IPS-NIHi11 (cell line): Measurements from ENCODE around the gene ETFRF1.

Source experiments
- DNase-seq: peaks from one replicate; pipeline ENCODE4 v3.0.0; 2012; ENCODE audit warnings: mixed read lengths, low spot score

The ETFRF1 gene

GRCh38 chr12:25195056-25195971 lies at the start of gene ETFRF1, which contains the start of gene DNAI7:
ETFRF1 (plus strand) TSS chr12:25195237; CDS start chr12:25203957, 8,720 bp downstream.
DNAI7 (minus strand) TSS chr12:25195160; CDS start chr12:25195078, 82 bp downstream.
- DNase-seq: peak; percentile 95

- DNase-seq: no peak
These were observed 48.4 kb upstream of the ETFRF1 start for GRCh38 chr12:25146686-25147085.

DNA sequence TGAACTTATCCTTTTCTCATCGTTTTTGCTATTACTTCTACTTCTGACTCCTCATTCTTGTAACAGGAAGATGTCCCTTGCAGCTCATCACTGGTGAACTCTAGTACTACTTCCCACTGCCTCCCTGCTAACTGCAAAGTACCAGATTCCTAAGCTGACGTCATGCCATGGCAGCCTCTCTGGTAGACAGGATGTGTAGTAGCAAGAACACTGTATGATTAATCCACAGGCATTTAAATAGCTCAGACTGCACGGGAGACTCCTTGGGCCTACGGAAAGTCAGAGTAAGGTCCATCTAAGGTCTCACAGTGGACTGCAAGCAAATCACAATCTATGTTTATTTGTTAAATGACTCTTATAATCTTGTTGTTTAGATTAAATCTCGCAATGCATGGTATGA lies 43.6 kb upstream of the ETFRF1 start:
- peak; percentile 24 for DNase-seq

- peak; percentile 15 for DNase-seq
These were observed 43.0 kb upstream of the ETFRF1 start for GRCh38 chr12:25152055-25152454.

GRCh38 chr12:25155022-25155576 lies 39.9 kb upstream of the ETFRF1 start:
- DNase-seq: peak; percentile 35

DNA sequence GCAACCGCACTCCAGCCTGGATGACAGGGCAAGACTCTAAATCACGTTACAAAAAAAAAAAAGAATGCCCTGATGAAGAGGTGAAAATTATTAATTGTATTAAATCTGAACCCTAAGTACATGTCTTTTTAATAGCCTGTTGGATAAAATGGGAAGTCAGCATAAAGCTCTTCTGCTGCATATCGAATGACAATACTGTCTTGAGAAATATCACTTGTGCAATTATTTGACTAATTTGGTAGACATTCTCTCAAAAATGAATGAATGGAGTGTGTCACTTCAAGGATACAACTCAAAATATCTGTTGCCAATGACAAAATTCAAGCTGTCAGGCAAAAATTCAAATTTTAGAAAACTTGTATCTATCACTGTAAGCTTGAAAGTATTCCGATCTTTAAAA lies 39.0 kb upstream of the ETFRF1 start:
- DNase-seq: no peak

GRCh38 chr12:25162866-25163265 lies 32.2 kb upstream of the ETFRF1 start:
- no peak for DNase-seq

GRCh38 chr12:25182765-25183164 lies 12.3 kb upstream of the ETFRF1 start:
- no peak for DNase-seq

DNA sequence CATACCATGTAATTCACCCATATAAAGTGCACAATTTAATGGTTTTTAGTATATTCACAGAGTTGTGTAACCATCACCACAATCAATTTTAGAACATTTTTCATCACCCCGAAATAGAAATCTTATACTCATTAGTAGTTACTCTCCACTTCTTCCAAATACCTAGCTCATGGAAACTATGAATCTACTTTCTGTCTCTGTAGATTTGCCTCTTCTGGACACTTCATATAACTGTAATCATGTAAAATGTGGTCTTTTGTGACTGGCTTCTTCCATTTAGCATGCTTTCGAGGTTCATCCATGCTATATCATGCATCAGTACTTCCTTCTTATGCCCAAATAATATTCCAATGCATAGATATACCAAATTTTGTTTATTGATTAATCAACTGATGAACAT lies 10.9 kb upstream of the ETFRF1 start:
- DNase-seq: no peak

DNA sequence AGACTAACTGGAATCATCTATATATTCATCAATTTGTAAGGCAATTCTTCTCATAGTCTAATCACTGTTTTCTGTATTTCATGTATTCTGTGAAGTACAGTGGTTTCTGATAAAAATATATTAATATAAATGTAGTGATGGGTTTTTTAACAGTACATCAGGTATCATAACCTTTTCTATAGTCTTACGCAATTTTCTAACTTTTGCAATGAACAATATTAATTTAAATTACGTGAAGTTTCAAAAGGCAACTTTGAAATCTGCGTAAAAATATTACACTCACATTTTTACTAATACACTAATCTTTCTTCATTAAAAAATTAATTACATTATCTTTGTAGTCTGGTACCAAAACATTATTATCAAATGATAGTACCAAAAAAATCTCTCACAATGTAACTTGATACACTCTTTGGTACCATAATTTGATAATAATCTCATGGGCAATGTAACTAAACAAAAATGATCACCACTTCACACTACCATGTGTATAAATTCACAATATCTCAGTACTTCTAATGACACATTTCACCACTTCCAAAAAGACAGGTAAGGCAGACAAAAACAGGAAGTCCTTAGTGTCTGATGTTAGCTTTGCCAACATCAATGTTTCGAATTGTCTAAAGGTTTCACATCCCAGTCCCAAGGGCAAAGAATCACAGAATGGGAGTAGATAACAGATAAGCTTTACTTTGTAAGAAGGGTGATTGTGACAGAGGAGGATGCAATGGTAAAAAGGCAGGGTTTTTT lies 8.8 kb upstream of the ETFRF1 start:
- no peak for DNase-seq

DNA sequence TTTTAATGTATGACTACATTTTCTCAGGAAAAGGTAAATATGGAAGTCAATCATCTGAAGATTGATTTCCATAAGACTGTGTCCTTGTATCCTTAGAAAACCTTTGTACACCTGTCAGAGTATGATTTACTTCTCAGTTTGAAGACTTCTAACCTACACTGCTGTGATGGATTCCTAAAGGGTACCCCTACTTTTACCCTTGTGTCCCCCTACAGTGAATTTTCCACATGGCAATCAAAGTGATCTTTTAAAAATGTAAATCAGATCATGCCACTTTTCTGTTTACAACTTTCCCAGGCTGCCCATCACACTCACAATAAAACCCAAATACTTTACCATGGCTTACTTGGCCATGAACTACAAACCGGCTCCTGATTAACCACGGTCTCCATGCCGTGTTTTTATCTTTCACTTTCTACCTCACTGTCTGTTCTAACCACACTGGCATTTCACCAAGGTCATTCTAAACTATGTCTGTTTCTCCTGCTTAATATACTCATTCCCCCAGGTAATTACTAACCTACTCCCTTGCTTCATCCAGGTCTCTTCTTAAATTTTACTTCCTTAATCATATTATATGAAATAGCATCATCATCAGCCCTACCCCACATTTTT lies 8.1 kb upstream of the ETFRF1 start:
- no peak for DNase-seq

GRCh38 chr12:25187781-25188180 lies 7.3 kb upstream of the ETFRF1 start:
- DNase-seq: no peak

- no peak for DNase-seq
These were observed 5.4 kb upstream of the ETFRF1 start for GRCh38 chr12:25189656-25190055.

- no peak for DNase-seq
These were observed 4.2 kb upstream of the ETFRF1 start for GRCh38 chr12:25190793-25191192.

DNA sequence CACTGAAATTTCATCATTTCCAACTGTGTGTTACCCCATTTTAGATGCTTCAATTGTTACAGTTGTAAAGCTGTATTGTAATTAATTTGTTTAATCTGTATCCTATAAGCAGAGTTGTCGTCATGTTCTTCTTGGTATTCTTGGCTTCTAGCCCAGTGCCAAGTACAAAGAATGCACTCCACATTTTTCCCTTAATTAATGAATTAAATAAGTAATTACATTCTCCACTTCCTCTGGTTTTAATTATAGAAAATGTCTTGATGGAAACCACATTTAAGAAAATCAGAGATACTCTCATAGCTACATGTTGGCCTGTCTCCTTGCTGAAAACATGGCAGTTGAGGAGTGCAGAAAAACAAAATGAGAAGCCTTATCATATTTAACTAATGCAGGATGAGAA lies 823 bp upstream of the ETFRF1 start:
- DNase-seq: no peak

DNA sequence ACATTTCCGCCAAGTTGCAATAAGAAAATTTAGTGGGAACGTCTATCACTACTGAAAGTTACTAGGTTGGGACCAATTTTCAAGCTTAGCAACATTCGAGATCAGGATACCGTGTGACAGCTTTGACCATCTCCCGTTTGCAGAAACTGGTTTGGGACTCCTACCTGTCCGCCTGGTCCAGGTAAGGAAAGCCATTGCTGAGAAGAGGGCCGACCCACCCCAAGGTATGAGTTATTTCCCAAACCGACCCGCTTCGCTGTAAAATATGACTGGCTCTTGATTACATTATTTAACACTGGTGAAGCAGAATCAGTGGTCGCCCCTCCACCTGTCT lies 348 bp upstream of the ETFRF1 start:
- no peak for DNase-seq

- DNase-seq: no peak
These were observed 2.6 kb downstream of the ETFRF1 start for GRCh38 chr12:25197608-25198007.

DNA sequence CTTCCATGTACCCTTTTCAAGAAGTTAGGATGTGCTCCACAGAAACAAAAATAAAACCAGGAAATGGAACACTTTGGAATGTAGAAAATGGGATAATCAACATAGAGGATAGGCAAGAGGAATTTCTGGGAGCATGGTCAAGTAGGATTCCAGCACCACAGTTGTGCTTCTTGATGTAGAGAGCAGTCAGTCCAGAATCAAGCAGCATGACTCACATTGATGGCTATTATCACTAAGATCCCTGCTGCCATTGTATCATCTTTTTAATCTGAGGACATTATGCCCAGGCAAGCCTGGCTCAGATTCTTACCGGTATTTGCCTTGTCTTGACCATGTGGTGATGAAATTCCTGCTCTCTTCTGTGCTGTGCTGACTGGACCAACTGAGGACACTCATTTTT lies 5.7 kb downstream of the ETFRF1 start:
- DNase-seq: no peak

DNA sequence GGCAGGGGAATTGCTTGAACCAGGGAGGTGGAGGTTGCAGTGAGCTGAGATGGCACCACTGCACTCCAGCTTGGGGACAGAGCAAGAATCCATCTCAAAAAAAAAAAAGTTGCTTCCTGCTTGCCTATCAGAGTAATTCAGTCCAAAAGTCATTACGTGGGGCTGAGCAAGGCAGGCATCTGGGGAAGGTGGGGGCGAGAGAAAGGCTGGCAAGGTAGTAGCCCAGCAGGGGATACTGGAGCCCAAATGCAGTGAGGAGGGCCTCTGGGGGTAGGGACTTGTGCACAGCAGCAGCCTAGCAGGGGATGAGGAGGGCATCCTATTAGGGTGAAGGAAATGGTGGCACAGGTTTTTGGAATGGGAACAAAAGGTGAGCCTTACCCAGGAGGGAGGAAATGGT lies 7.1 kb downstream of the ETFRF1 start:
- no peak for DNase-seq

DNA sequence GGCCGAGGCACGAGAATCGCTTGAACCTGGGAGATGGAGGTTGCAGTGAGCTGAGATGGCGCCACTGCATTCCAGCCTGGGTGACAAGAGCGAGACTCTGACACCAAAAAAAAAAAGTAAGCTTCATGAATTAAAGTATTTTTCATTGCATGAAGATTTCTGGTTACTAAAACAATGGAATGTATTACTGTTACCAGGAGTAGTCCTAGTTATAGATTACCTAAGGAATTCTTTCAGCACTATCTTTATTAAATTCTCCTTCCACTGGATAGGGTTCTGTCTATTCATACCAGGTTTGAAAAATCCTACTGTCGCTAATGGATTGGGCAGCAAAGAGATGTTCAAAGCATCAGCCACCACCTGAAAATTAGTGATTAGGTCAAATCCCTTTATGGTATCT lies 12.4 kb downstream of the ETFRF1 start:
- no peak for DNase-seq

DNA sequence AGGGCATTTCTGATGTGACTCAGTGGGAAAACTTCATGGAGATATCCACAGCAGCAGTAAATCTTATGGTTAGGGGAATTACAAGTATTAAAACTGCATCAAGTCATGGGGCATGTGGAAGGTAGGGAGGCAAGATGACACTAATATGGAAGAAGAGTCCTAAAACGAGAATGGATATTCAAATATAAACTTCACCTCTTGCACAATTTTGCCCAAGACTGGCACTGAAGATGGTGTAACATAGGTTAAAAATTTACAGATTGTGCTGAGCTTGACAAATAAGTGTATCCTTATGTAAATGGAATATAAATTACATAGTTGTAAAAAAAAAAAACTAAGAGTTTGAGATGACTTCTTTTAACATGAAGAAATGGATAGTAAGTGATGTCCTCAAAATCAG lies 12.8 kb downstream of the ETFRF1 start:
- no peak for DNase-seq

DNA sequence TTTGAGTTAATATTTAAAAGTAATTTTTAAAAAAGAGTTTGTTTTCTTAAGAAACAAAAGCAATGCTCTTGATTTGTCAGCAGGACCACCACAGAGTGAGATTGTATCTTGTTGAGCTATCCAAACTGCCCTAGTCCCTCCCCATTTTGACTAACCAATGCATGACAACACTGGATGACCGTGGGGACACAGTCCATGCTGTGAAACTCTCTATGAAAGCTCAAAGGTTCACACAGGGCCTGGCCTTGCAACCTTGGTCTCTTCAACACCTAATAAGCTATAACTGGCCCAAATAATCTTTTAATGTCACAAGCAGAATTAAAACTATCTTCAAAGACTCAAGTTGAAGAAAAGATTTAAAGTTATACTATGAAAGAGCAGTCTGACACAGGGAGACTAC lies 13.5 kb downstream of the ETFRF1 start:
- no peak for DNase-seq

DNA sequence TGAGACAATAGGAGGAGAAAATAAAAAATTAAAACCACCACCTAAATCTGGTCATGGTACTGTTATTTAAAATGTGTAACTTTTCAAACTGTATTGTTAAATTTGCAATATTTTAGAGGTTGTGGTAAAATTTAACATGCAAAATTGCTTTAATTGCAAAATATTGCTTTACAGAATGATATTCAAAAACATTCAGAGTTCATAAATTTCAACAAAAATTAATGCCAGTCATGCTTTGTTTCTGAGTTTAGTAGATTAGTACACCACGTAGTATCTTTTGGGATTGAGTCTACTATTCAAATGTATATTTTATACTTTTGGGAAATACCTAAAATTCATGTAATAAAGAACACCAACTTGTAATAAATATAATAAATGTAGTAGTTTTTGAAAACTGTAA lies 18.3 kb downstream of the ETFRF1 start:
- no peak for DNase-seq
